AG10803 (cell line): Measurements from ENCODE around the gene CD72.

Experiments
- DNase-seq: peaks from one replicate; pipeline ENCODE4 v3.0.0; 2010; ENCODE audit warnings: low read depth
- H3K4me3 ChIP-seq: 2 replicates; pipeline ENCODE4 v1.5.1; 2011; ENCODE audit warnings: mild to moderate bottlenecking, low read length, control low read depth
- TF ChIP-seq, protein P1 (sequence below): conservative IDR thresholded peaks from 2 replicates; pipeline ENCODE4 v1.5.1; 2011; ENCODE audit warnings: mild to moderate bottlenecking, low read length, control low read depth, inconsistent platforms

CD72 gene

DNA sequence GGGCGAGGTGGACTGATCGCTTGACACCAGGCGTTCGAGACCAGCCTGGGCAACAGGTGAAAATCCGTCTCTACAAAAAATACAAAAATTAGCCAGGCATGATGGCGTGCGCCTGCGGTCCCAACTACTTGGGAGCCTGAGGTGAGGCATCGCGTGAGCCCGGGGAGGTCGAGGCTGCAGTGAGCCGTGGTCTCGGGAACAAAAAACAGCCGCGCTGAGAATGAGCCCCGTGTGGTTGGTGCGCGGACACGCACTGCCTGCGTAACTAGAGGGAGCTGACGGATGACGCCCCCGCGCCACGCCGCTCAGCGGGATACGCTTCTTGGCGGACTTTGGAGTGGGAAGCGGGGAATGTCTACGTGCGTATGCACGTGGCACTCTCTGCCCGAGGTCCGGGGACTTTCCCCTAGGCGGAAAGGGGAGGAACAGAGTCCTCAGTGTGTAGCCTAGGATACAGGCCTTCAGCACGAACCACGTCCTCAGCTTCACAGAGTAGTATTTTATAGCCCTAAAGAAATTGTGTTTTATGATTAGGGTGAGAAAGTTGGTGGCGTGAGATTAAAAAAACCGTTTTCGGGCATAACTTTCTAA, 39.4 kb upstream of the CD72 start, which contains the start of gene RMRP:
RMRP (minus strand) TSS at position 474 of the 591 bp plus-strand sequence.
- TF ChIP-seq, protein P1, sequence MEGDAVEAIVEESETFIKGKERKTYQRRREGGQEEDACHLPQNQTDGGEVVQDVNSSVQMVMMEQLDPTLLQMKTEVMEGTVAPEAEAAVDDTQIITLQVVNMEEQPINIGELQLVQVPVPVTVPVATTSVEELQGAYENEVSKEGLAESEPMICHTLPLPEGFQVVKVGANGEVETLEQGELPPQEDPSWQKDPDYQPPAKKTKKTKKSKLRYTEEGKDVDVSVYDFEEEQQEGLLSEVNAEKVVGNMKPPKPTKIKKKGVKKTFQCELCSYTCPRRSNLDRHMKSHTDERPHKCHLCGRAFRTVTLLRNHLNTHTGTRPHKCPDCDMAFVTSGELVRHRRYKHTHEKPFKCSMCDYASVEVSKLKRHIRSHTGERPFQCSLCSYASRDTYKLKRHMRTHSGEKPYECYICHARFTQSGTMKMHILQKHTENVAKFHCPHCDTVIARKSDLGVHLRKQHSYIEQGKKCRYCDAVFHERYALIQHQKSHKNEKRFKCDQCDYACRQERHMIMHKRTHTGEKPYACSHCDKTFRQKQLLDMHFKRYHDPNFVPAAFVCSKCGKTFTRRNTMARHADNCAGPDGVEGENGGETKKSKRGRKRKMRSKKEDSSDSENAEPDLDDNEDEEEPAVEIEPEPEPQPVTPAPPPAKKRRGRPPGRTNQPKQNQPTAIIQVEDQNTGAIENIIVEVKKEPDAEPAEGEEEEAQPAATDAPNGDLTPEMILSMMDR = peak; percentile 26
- H3K4me3 ChIP-seq = peak within 1 kb of the TSS; percentile 91
- peak; percentile 100 for DNase-seq

DNA sequence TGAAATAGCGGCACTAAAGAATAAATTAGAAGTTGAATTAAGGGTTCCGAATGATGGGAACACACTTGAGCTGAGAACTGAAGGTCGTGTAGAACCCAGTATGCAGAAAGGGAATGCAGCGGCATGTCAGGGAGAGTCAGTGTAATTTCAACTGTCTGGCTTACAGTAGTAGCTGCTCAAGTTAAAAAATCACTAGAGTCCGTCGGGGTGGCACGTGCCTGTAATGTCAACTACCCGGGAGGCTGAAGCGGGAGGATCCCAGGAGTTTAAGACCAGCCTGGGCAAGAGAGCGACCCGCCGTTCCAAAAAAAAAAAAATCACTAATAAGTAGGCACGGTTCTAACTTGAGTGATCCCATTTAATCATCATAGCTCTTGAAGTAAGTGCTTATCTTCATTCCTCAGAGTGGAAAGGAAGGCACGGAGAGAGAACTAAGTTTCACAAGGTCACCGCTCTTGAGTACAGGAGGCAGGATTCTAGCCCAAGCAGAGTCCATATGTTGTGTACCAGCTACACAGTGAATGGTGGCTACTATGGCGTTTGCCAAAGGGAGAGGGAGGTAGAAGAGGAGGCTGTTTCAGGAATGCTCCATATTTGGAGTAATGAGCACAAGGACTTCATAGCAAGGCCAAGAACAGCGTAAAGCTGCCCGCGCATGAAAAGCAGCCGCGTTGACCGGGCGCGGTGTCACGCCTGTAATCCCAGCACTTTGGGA, 38.8 kb upstream of the CD72 start:
- H3K4me3 ChIP-seq = peak overlapping the region; percentile 50
- DNase-seq = peak; percentile 69
- TF ChIP-seq, protein P1 = no peak

DNA sequence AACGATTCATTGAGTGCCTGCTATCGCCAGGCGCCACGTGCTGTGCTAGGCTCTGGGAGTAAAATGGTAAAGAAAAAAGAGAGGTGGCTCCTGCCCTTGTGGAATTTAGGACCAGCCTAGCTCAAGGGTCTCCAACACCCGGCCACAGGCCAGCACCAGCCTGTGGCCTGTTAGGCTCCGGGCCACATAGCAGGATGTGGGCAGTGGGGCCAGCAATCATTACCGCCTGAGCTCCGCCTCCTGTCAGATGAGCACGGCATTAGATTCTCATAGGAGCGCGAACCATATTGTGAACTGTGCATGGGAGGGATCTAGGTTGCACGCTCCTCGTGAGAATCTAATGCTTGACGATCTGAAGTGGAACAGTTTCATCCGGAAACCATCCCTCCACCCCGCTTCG, 38.1 kb upstream of the CD72 start:
- no peak for DNase-seq
- TF ChIP-seq, protein P1 = no peak
- no peak overlapping the region for H3K4me3 ChIP-seq

DNA sequence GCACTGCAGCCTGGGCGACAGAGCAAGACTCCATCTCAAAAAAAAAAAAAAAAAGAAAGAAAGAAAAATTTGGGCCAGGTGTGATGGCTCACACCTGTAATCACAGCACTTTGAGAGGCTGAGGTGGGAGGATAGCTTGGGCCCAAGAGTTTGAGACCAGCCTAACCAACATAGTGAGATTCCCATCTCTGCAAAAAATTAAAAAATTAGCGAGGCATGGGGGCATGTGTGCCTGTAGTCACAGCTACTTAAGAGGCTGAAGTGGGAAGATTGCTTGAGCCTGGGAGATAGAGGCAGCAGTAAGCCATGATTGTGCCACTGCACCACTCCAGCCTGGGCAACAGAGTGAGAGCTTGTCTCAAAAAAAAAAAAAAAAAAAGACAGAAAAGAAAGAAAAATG, 35.4 kb upstream of the CD72 start:
- no peak for DNase-seq
- TF ChIP-seq, protein P1 = no peak
- H3K4me3 ChIP-seq = no peak overlapping the region

DNA sequence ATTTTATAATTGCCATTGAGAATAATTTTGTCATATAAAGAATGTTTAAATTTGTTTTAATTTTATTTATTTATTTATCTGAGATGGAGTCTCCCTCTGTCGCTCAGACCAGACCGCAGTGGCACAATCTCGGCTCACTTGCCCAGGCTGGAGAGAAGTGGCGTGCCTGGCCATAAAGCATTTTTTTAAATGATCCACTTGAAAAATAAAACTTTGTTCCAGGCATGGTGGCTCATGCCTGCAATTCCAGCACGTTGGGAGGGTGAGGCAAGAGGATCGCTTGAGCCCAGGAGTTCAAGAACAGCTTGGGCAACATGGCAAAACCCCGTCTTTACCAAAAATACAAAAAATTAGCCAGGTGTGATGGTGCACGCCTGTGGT, 34.6 kb upstream of the CD72 start:
- TF ChIP-seq, protein P1 = no peak
- DNase-seq = no peak
- H3K4me3 ChIP-seq = no peak overlapping the region

DNA sequence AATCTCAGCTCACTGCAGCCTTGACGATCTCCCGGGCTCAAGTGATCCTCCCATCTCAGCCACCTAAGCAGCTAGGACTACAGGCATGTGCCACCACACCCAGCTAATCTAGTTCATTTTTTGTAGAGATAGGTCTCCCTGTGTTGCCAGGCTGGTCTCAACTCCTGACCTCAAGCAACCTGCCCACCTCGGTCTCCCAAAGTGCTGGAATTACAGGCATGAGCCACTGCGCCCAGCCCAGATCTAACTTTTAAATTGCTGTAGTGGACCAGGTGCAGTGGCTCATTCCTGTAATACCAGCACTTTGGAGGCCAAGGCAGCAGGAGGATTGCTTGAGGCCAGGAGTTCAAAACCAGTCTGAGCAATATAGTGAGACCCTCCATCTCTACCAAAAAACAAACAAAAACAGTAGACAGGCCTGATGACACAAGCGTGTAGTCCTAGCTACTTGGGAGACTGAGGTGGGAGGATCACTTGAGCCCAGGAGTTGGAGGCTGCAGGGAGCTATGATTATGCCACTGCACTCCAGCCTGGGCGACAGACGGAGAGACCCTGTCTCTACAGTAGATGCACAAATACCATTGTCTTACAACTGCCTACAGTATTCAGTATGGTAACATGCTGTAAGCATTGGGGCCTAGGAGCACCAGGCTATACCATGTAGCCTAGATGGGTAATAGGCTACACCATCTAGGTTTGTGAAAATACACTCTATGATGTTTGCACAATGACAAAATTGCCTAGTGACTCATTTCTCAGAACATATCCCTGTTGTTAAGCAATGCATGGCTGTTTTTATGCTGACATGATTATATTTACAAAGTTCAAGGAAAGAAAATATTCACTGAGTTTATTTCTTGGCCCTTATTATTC, 34.0 kb upstream of the CD72 start:
- no peak overlapping the region for H3K4me3 ChIP-seq
- peak; percentile 68 for DNase-seq
- TF ChIP-seq, protein P1 = no peak
